Measurements from ENCODE around the gene FBRS. TPM values are rescaled to one million over a fixed set of nuclear protein-coding genes. Genes with fewer than 3 reads are reported as not detected.

Gene FBRS
- polyA plus RNA-seq, 1 of the 3 experiments (the other 2 are of a cell fraction) = 11.5 TPM

DNA sequence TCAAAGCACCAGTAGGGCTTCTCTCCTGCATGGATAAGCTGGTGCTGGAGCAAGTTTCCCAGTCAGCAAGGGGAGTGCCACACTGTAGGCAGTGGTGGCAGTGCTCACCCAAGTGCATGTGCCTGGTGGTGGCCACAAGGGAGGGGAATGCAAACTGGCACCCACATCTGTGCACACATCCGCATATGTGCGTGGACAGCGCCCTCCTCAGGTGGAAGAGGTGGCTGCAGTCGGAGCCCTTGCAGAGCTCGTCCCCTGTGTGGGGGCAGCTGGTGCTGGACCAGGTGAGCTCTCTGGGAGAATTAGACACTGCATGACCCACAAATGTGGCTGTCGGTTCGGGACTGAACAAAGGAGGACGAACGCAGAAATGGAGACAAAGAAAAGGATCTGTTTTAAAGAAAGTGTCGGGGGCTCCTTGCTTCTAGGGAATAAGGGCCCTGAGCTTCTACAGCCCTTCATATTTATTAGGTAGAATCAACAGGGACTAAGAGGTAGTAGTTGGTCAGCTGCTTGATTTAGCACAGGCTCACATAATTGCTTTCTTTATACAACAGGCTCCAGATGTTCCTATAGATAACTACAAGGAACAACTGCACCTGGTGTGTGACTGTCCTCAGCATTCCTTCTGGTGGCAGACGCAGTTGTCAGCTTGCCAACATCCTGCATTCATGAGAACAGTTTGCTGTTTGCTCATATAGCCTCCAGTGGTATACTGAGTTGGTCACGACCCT, 42.7 kb upstream of the FBRS start:
- no peaks in the 10 kb centered on the region for H3K27me3 ChIP-seq (ENCODE audit: insufficient read depth)
- no peaks in the 10 kb centered on the region for H4K20me1 ChIP-seq (ENCODE audit: insufficient read depth)
- no peaks in the 10 kb centered on the region for H3K79me2 ChIP-seq (ENCODE audit: insufficient read depth)
- H3K27ac ChIP-seq (ENCODE audit: low read depth in 2 of 2, low read length in 1 of 2) = no peak overlapping the region; a peak in 1 of 4 replicates
- H3K9me2 ChIP-seq = no peaks in the 10 kb centered on the region
- DNase-seq = peak; percentile 71
- 47% methylated on average over 12 of the region's 12 CpGs for WGBS (ENCODE audit: low lambda C conversion rate)
- no peaks in the 10 kb centered on the region for H3F3A ChIP-seq (replicated peaks; ENCODE audit: insufficient read depth)
- H2AFZ ChIP-seq (ENCODE audit: low read depth) = no peak overlapping the region
- H3K4me1 ChIP-seq (ENCODE audit: control insufficient read depth in 1 of 2, insufficient read depth in 2 of 2, low read depth in 1 of 2, low read length in 1 of 2) = peaks cover 0 to 4% of the 10 kb centered on the region in 2 experiments; a peak in 1 of 4 replicates
- H3K36me3 ChIP-seq (replicated peaks in 1 of 2; ENCODE audit: control insufficient read depth in 1 of 2, insufficient read depth in 2 of 2, low read length in 1 of 2) = no peaks in the 10 kb centered on the region
- no peak overlapping the region for H3K4me2 ChIP-seq
- CTCF ChIA-PET = interaction anchor here (0.6 to 6.1 kb wide), 13 partner anchors 10 to 186 kb away, joined by 3 to 65 read pairs (median 5); partner anchors contain the start of genes DCTPP1, PRR14, SEPHS2 and ZNF688
- no peak overlapping the region for H3K9ac ChIP-seq
- POLR2A ChIA-PET = interaction anchor here (0.7 to 1.0 kb wide), 2 partner anchors 10 to 43 kb away, joined by 3 read pairs; no protein-coding TSS in a partner anchor
- no peaks in the 10 kb centered on the region for H3K9me3 ChIP-seq
- no peak overlapping the region; a peak in 1 of 4 replicates for H3K4me3 ChIP-seq (ENCODE audit: low read depth in 2 of 2, low read length in 1 of 2)
- TF ChIP-seq NFIC (IDR thresholded peaks at IDR 0.05; ENCODE audit: borderline replicate concordance) (no peak), RAD21 (IDR thresholded peaks at IDR 0.05; ENCODE audit: low read length) (peak; percentile 71), NRF1 (IDR thresholded peaks at IDR 0.05; ENCODE audit: low read depth, low read length) (no peak), SMC3 (IDR thresholded peaks at IDR 0.05; ENCODE audit: low read depth, low read length) (peak; percentile 25; the same call in 1 of the 2 replicates), GATA2 (CRISPR knock-in tag; IDR thresholded peaks at IDR 0.05) (peak; percentile 33; the same call in 1 of the 2 replicates)
- TF ChIP-seq, protein P1, sequence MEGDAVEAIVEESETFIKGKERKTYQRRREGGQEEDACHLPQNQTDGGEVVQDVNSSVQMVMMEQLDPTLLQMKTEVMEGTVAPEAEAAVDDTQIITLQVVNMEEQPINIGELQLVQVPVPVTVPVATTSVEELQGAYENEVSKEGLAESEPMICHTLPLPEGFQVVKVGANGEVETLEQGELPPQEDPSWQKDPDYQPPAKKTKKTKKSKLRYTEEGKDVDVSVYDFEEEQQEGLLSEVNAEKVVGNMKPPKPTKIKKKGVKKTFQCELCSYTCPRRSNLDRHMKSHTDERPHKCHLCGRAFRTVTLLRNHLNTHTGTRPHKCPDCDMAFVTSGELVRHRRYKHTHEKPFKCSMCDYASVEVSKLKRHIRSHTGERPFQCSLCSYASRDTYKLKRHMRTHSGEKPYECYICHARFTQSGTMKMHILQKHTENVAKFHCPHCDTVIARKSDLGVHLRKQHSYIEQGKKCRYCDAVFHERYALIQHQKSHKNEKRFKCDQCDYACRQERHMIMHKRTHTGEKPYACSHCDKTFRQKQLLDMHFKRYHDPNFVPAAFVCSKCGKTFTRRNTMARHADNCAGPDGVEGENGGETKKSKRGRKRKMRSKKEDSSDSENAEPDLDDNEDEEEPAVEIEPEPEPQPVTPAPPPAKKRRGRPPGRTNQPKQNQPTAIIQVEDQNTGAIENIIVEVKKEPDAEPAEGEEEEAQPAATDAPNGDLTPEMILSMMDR (IDR thresholded peaks at IDR 0.05) = peak; percentile 59
- TF ChIP-seq, protein P2, sequence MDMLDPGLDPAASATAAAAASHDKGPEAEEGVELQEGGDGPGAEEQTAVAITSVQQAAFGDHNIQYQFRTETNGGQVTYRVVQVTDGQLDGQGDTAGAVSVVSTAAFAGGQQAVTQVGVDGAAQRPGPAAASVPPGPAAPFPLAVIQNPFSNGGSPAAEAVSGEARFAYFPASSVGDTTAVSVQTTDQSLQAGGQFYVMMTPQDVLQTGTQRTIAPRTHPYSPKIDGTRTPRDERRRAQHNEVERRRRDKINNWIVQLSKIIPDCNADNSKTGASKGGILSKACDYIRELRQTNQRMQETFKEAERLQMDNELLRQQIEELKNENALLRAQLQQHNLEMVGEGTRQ (IDR thresholded peaks at IDR 0.05; ENCODE audit: borderline replicate concordance, low read depth, low read length) = no peak

- Histone ChIP-seq H3K4me3 (ENCODE audit: low read depth in 2 of 2, low read length in 1 of 2) (no peak overlapping the region), H2AFZ (ENCODE audit: low read depth) (no peak overlapping the region), H3K4me1 (ENCODE audit: control insufficient read depth in 1 of 2, insufficient read depth in 2 of 2, low read depth in 1 of 2, low read length in 1 of 2) (peaks cover 0 to 4% of the 10 kb centered on the region in 2 experiments; a peak in 1 of 4 replicates), H4K20me1 (ENCODE audit: insufficient read depth) (no peaks in the 10 kb centered on the region), H3K9me3 (no peaks in the 10 kb centered on the region), H3F3A (replicated peaks; ENCODE audit: insufficient read depth) (no peaks in the 10 kb centered on the region), H3K36me3 (replicated peaks in 1 of 2; ENCODE audit: control insufficient read depth in 1 of 2, insufficient read depth in 2 of 2, low read length in 1 of 2) (no peaks in the 10 kb centered on the region), H3K4me2 (no peak overlapping the region), H3K27ac (ENCODE audit: low read depth in 2 of 2, low read length in 1 of 2) (no peak overlapping the region), H3K9ac (no peak overlapping the region), H3K79me2 (ENCODE audit: insufficient read depth) (no peaks in the 10 kb centered on the region), H3K9me2 (no peaks in the 10 kb centered on the region), H3K27me3 (ENCODE audit: insufficient read depth) (no peaks in the 10 kb centered on the region)
- CTCF ChIA-PET = interaction anchor here (0.9 to 1.9 kb wide), 3 partner anchors 10 to 189 kb away, joined by 3 to 11 read pairs (median 5); partner anchors contain the start of gene DCTPP1
- TF ChIP-seq FOXJ3 (CRISPR knock-in tag; IDR thresholded peaks at IDR 0.05) (no peak), FOXM1 (IDR thresholded peaks at IDR 0.05; ENCODE audit: low read depth) (no peak), MXI1 (IDR thresholded peaks at IDR 0.05; ENCODE audit: low read depth, low read length) (no peak), GATA2 (CRISPR knock-in tag; IDR thresholded peaks at IDR 0.05) (no peak), FOSL2 (IDR thresholded peaks at IDR 0.05; ENCODE audit: borderline replicate concordance, low read depth) (no peak), POLR2AphosphoS5 (IDR thresholded peaks at IDR 0.05; ENCODE audit: low read depth, low read length) (no peak), REST (IDR thresholded peaks at IDR 0.05; ENCODE audit: low read depth, low read length) (no peak), RFX5 (IDR thresholded peaks at IDR 0.05; ENCODE audit: low read length) (no peak)
- TF ChIP-seq, protein P2 (IDR thresholded peaks at IDR 0.05; ENCODE audit: borderline replicate concordance, low read depth, low read length) = no peak
- TF ChIP-seq, protein P1 (IDR thresholded peaks at IDR 0.05) = no peak
- no peak for DNase-seq
- POLR2A ChIA-PET = no interaction called here
- WGBS (ENCODE audit: low lambda C conversion rate) = 89% methylated on average over 4 of the region's 4 CpGs
Measured at GRCh38 chr16:30619202-30619601, 39.0 kb upstream of the FBRS start.

Measured in SK-N-SH (cell line).